Measurements from ENCODE around the gene HS6ST3.

Gene HS6ST3

GRCh38 chr13:96844195-96844594 is 754.3 kb downstream of the HS6ST3 start:
- no peak for DNase-seq (ENCODE audit: low spot score)
- no peak for TF ChIP-seq CTCF (IDR thresholded peaks at IDR 0.05; ENCODE audit: borderline replicate concordance, control extremely low read depth, extremely low read depth, insufficient read depth, missing control alignments)
- in situ Hi-C loops (cut with MboI; ENCODE audit: low sequenced_read_pairs, unreplicated experiment), result no loop called here

GRCh38 chr13:96844616-96845015 is 754.7 kb downstream of the HS6ST3 start:
- DNase-seq (ENCODE audit: low spot score), result no peak
- in situ Hi-C loops (cut with MboI; ENCODE audit: low sequenced_read_pairs, unreplicated experiment), result no loop called here

DNA sequence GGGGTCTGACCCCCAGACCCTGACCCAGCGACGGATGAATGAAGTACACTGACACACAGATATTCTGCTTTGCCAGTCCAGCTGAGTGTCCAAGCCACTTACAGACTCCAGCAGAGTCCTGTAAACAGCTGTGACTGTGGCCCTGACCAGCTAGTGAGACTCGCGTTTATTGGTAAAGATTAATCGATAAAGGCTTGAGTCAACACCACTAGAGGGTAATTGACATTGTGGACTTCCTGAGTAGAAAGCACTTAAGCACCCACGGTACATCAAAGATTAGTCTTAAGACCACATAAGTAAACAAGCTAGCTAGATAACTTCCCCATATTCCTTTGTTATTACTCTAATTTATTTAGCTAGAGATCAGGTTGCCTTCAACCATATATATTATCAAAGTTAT is 758.4 kb downstream of the HS6ST3 start:
- in situ Hi-C loops (cut with MboI; ENCODE audit: low sequenced_read_pairs, unreplicated experiment), result no loop called here
- TF ChIP-seq CTCF (IDR thresholded peaks at IDR 0.05; ENCODE audit: borderline replicate concordance, control extremely low read depth, extremely low read depth, insufficient read depth, missing control alignments), result no peak
- DNase-seq (ENCODE audit: low spot score), result no peak

More at GRCh38 chr13:96844616-96845015, 754.7 kb downstream of the HS6ST3 start:
- TF ChIP-seq CTCF (IDR thresholded peaks at IDR 0.05; ENCODE audit: borderline replicate concordance, control extremely low read depth, extremely low read depth, insufficient read depth, missing control alignments), result no peak

DNA sequence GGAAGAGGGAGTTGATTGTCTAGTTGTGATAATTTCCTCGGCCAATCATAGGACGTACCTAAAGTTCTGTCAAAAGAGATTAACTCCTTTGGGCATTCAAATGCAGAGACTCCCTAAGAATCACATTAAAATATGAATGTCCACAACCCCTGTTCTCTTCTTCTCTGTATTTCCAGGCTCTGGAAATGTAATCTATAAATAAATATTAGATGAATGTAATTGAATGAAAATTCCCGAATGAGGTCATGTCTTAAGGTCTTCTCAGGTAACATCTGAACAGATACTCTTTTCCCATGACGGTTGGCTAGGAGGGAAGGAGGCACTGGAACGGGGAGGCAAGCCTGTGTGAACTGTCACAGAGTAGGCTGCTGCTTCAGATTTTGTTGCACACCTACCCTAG is 759.2 kb downstream of the HS6ST3 start:
- no peak for DNase-seq (ENCODE audit: low spot score)
- in situ Hi-C loops (cut with MboI; ENCODE audit: low sequenced_read_pairs, unreplicated experiment), result no loop called here

DNA sequence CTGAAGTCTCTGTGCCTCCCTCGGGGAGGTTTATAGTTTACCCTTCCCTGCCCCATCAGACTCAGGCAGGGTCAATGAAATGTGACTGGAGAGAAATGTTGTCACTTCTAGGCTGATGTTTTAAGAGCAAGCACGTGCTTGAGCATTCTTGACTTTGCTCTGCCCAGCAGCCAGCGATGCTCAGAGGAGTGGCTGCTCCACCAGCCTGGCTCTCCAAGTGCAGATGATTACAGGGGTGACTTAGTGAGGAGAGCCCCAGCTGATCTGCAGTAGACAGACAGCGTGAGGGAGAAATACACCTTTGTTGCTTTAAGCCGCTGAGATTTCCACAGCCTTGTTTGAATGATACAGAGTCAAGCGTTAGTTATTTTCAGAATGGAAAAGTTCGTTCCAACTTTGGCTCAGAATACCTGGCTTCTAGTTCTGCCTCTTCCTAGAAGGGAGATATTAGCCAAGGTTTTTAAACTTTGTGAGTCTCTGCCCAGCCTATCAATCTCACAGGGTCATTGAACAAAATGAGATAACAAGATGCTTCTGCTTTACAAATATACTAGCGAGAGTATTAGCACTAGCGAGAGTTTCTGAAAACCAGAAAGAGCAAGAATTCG is 760.7 kb downstream of the HS6ST3 start:
- no peak for DNase-seq (ENCODE audit: low spot score)
- no peak for TF ChIP-seq CTCF (IDR thresholded peaks at IDR 0.05; ENCODE audit: borderline replicate concordance, control extremely low read depth, extremely low read depth, insufficient read depth, missing control alignments)
- in situ Hi-C loops (cut with MboI; ENCODE audit: low sequenced_read_pairs, unreplicated experiment), result no loop called here

More for the DNA sequence above, 759.2 kb downstream of the HS6ST3 start:
- TF ChIP-seq CTCF (IDR thresholded peaks at IDR 0.05; ENCODE audit: borderline replicate concordance, control extremely low read depth, extremely low read depth, insufficient read depth, missing control alignments), result no peak

DNA sequence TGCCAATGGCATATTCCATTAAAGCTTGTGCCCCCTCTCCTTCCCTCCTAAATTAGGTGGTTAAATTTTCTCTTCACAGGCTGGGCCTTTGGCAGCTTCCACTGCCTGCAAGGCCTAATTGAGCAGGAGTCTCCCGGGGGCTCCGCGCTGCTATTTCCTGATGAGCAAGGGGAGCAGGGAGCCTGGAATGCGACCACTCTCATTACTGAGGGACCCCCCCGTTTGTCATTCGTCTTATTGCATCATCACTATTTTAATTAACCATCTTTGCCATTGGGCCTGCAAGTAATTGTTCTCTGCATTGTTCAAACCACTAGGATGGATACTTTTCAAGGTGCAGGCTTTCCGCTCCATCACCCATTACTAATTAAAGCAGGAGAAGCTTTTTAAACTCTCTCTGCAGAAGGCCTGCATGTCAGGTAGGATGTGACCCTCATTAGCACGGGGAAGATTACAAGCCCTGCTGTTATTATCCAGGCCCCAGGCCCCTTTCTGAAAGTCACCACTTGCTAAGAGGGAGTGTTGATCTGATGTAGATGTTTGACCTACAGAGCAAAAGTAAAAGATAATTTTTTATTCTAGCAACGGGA is 762.0 kb downstream of the HS6ST3 start:
- TF ChIP-seq CTCF (IDR thresholded peaks at IDR 0.05; ENCODE audit: borderline replicate concordance, control extremely low read depth, extremely low read depth, insufficient read depth, missing control alignments), result no peak
- DNase-seq (ENCODE audit: low spot score), result no peak
- in situ Hi-C loops (cut with MboI; ENCODE audit: low sequenced_read_pairs, unreplicated experiment), result no loop called here
